ENCODE results near the gene IKZF1.

The IKZF1 gene

GRCh38 chr7:50265968-50266634 lies 38.4 kb upstream of the IKZF1 start:
- no peak for DNase-seq
- TF ChIP-seq CTCF (IDR thresholded peaks at IDR 0.05; ENCODE audit: low read depth, low read length): no peak
- H3K9me3 ChIP-seq (ENCODE audit: severe bottlenecking): no peaks in the 10 kb centered on the region
- H3K36me3 ChIP-seq: no peaks in the 10 kb centered on the region
- no peak overlapping the region for H3K4me3 ChIP-seq (ENCODE audit: low read depth, low read length)
- no peak overlapping the region for H3K27ac ChIP-seq
- H3K27me3 ChIP-seq (ENCODE audit: insufficient read depth, low read depth, severe bottlenecking): no peaks in the 10 kb centered on the region

GRCh38 chr7:50266635-50267386 lies 37.7 kb upstream of the IKZF1 start:
- Histone ChIP-seq H3K9me3 (ENCODE audit: severe bottlenecking) (no peaks in the 10 kb centered on the region), H3K27ac (no peak overlapping the region), H3K27me3 (ENCODE audit: insufficient read depth, low read depth, severe bottlenecking) (no peaks in the 10 kb centered on the region), H3K36me3 (no peaks in the 10 kb centered on the region), H3K4me3 (ENCODE audit: low read depth, low read length) (no peak overlapping the region)
- TF ChIP-seq CTCF (IDR thresholded peaks at IDR 0.05; ENCODE audit: low read depth, low read length): no peak
- DNase-seq: no peak

GRCh38 chr7:50267525-50268041 lies 36.9 kb upstream of the IKZF1 start:
- H3K9me3 ChIP-seq (ENCODE audit: severe bottlenecking): no peaks in the 10 kb centered on the region
- no peak overlapping the region for H3K27ac ChIP-seq
- no peaks in the 10 kb centered on the region for H3K36me3 ChIP-seq
- DNase-seq: no peak
- no peak for TF ChIP-seq CTCF (IDR thresholded peaks at IDR 0.05; ENCODE audit: low read depth, low read length)
- H3K27me3 ChIP-seq (ENCODE audit: insufficient read depth, low read depth, severe bottlenecking): no peaks in the 10 kb centered on the region
- no peak overlapping the region for H3K4me3 ChIP-seq (ENCODE audit: low read depth, low read length)

- DNase-seq: no peak
- H3K36me3 ChIP-seq: no peaks in the 10 kb centered on the region
- H3K4me3 ChIP-seq (ENCODE audit: low read depth, low read length): no peak overlapping the region
- H3K9me3 ChIP-seq (ENCODE audit: severe bottlenecking): no peaks in the 10 kb centered on the region
- no peak for TF ChIP-seq CTCF (IDR thresholded peaks at IDR 0.05; ENCODE audit: low read depth, low read length)
- no peaks in the 10 kb centered on the region for H3K27me3 ChIP-seq (ENCODE audit: insufficient read depth, low read depth, severe bottlenecking)
- no peak overlapping the region for H3K27ac ChIP-seq
Observed at GRCh38 chr7:50268223-50268622, 36.3 kb upstream of the IKZF1 start.

GRCh38 chr7:50268990-50269389 lies 35.5 kb upstream of the IKZF1 start:
- Histone ChIP-seq H3K27me3 (ENCODE audit: insufficient read depth, low read depth, severe bottlenecking) (no peaks in the 10 kb centered on the region), H3K36me3 (no peaks in the 10 kb centered on the region), H3K9me3 (ENCODE audit: severe bottlenecking) (no peaks in the 10 kb centered on the region), H3K4me3 (ENCODE audit: low read depth, low read length) (no peak overlapping the region), H3K27ac (no peak overlapping the region)
- no peak for TF ChIP-seq CTCF (IDR thresholded peaks at IDR 0.05; ENCODE audit: low read depth, low read length)
- DNase-seq: no peak

Data from WERI-Rb-1 (cell line).